Thymus (tissue), 11 donors: ENCODE data around the gene DNAH10. TPM values are rescaled to one million over a fixed set of nuclear protein-coding genes. Genes with fewer than 3 reads are reported as not detected.

Experiments
- DNase-seq, 9 donors: peaks; one replicate each; pipeline ENCODE4 v3.0.0-alpha.2; 2013; ENCODE audit warnings: low spot score in 9 of 9, low read depth in 6 of 9, missing footprints in 1 of 9
- H3K27ac ChIP-seq, 2 donors: one replicate each; pipeline ENCODE4 v1.5.1; 2013; ENCODE audit warnings: control low read depth in 1 of 2, low read depth in 1 of 2, low read length in 1 of 2, mild to moderate bottlenecking in 1 of 2, moderate library complexity in 1 of 2
- H3K27me3 ChIP-seq, 2 donors: one replicate each; pipeline ENCODE4 v1.5.1; 2013; ENCODE audit warnings: low read length in 1 of 2; ENCODE audit not compliant: control insufficient read depth in 2 of 2, insufficient read depth in 1 of 2
- H3K36me3 ChIP-seq, 2 donors: one replicate each; pipeline ENCODE4 v1.5.1; 2013; ENCODE audit warnings: low read length in 1 of 2, mild to moderate bottlenecking in 1 of 2, moderate library complexity in 1 of 2; ENCODE audit not compliant: control insufficient read depth in 2 of 2, insufficient read depth in 2 of 2
- H3K4me1 ChIP-seq, 2 donors: one replicate each; pipeline ENCODE4 v1.5.1; 2013; ENCODE audit warnings: low read length in 2 of 2; ENCODE audit not compliant: control insufficient read depth in 2 of 2, insufficient read depth in 2 of 2
- H3K4me3 ChIP-seq, 2 donors: one replicate each; pipeline ENCODE4 v1.5.1; 2013; ENCODE audit warnings: low read length in 2 of 2, control low read depth in 1 of 2, mild to moderate bottlenecking in 1 of 2
- H3K9me3 ChIP-seq, 2 donors: one replicate each; pipeline ENCODE4 v1.5.1; 2013; ENCODE audit warnings: low read length in 1 of 2, mild to moderate bottlenecking in 1 of 2; ENCODE audit not compliant: control insufficient read depth in 2 of 2, insufficient read depth in 1 of 2
- WGBS: extraction: QIAGEN DNeasy Blood & Tissue Kit; methylation state at CpG from one replicate; pipeline ENCODE4 v1.1.7; 2013; 5-methylcytosine and 5-hydroxymethylcytosine counted together
- polyA plus RNA-seq: library from polyadenylated mRNA; stranded (reverse); fragments of 200-250 nt; gene quantifications from one replicate; pipeline ENCODE4 v1.2.3, GENCODE V29; 2013
- total RNA-seq: library from RNA; stranded (reverse); fragments of 120-200 nt; gene quantifications from one replicate; pipeline ENCODE4 v1.2.4, GENCODE V29; 2013
- donor health status: healthy.

The DNAH10 gene
- total and polyA plus RNA-seq, 2 donors = 0.47 to 0.82 TPM

DNA sequence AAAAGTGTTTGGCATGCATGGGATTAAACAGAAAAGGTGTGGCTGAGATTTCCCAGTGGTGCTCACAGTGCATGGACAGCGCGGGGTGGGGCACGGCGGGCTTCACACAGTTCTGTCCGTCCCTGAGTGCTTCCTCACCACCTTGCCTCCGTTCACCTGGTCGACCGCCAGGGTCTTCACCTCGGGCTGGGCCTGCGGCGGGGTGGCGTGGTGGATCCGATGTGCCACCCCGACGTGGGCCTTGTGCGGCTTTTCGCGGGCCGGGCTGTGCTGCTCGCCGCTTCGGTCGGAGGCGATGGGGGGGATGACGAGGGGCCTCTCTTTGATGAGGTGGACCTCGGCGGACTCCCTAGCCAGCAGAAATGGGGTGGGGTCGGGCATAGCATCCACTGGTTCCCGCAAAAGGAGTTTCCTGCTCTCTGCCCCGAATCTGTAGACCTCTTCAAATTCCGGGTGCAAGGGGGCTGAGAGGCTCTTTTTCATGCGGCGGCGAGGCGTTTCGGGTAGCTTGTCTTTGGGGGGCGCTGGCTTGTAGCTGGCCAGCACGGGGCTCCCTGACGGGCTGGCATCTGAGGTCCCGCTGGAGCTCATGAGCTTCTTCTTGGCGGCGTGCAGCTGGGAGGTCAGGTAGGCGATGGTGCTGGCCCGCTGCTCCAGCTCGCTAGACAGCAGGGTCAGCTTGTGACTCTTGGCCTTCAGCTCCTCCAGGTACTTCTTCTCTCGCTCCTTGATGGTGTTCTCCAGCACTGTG, 175.0 kb downstream of the DNAH10 start:
- Histone ChIP-seq H3K36me3 (peaks cover 24 to 30% of the 10 kb centered on the region in 2 donors), H3K9me3 (peaks cover 2 to 15% of the 10 kb centered on the region in 2 donors), H3K27me3 (no peaks in the 10 kb centered on the region), H3K4me3 (no peak overlapping the region), H3K27ac (peak overlapping the region; percentile 55 to 82), H3K4me1 (peaks cover 45 to 53% of the 10 kb centered on the region in 2 donors)
- DNase-seq = no peak
- 94% methylated on average over 46 of the region's 46 CpGs for WGBS

GRCh38 chr12:123937707-123938591, 175.8 kb downstream of the DNAH10 start:
- peaks cover 31% of the 10 kb centered on the region in 2 donors for H3K36me3 ChIP-seq
- peak overlapping the region; percentile 10 to 14 for H3K4me3 ChIP-seq
- no peaks in the 10 kb centered on the region for H3K27me3 ChIP-seq
- peaks cover 38 to 47% of the 10 kb centered on the region in 2 donors for H3K4me1 ChIP-seq
- DNase-seq = peak in 5 of 9 donors; percentile 52 to 78 (median 57)
- H3K27ac ChIP-seq = peak overlapping the region; percentile 81 to 82
- WGBS = 19% methylated on average over 16 of the region's 16 CpGs
- peaks cover 2 to 17% of the 10 kb centered on the region in 2 donors for H3K9me3 ChIP-seq

GRCh38 chr12:123938679-123939480, 176.8 kb downstream of the DNAH10 start:
- no peaks in the 10 kb centered on the region for H3K27me3 ChIP-seq
- H3K36me3 ChIP-seq = peaks cover 31 to 35% of the 10 kb centered on the region in 2 donors
- peak overlapping the region in 1 of 2 donors; percentile 82 for H3K27ac ChIP-seq
- H3K4me1 ChIP-seq = peaks cover 29 to 44% of the 10 kb centered on the region in 2 donors
- H3K9me3 ChIP-seq = peaks cover 2 to 17% of the 10 kb centered on the region in 2 donors
- no peak overlapping the region for H3K4me3 ChIP-seq
- no peak for DNase-seq
- WGBS = 92% methylated on average over 16 of the region's 16 CpGs

GRCh38 chr12:123939716-123940626, 177.9 kb downstream of the DNAH10 start:
- Histone ChIP-seq H3K36me3 (peaks cover 35 to 41% of the 10 kb centered on the region in 2 donors), H3K27ac (no peak overlapping the region), H3K27me3 (no peaks in the 10 kb centered on the region), H3K9me3 (peaks cover 2 to 17% of the 10 kb centered on the region in 2 donors), H3K4me1 (peaks cover 18 to 42% of the 10 kb centered on the region in 2 donors), H3K4me3 (no peak overlapping the region)
- WGBS = 93% methylated on average over 16 of the region's 16 CpGs
- no peak for DNase-seq

DNA sequence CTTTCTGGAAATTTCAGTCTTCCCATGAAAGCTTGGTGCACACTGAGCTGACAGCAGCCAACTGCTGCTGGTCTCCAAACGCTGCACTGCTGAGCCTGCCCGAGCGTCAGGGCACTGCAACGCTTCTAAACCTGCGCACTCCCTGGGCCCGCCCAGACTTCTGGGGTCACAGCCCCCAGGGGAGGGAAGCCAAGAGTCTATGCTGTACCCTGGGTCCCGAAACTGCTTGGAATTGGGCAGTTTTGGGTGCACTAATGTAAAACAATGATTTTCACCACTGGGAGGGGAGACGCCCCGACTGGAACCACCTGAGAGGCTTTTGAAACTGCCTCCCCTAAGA, 178.5 kb downstream of the DNAH10 start:
- no peak overlapping the region for H3K27ac ChIP-seq
- peaks cover 16 to 37% of the 10 kb centered on the region in 2 donors for H3K4me1 ChIP-seq
- no peaks in the 10 kb centered on the region for H3K27me3 ChIP-seq
- no peak for DNase-seq
- 98% methylated on average over 9 of the region's 9 CpGs for WGBS
- peaks cover 2 to 17% of the 10 kb centered on the region in 2 donors for H3K9me3 ChIP-seq
- no peak overlapping the region for H3K4me3 ChIP-seq
- H3K36me3 ChIP-seq = peaks cover 41 to 43% of the 10 kb centered on the region in 2 donors

DNA sequence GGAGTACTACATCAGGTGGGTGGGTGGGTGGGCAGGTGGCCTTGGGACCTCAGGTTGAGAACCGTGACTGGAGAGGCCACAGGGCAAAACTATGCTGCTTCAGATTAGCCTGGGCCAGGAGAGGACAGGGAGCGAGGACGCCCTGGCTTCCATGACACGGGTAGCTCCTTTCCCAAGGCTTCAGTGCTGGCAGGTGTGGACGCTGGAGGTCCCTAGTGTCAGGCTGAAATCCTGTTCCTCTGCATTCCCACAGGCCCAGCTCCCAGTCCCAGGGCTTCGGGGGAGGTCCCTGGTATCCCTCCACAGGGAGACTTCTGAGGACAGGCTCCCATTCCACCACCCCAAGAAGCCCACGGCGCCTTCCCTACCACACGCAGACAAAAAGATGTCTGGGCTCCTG, 178.9 kb downstream of the DNAH10 start:
- Histone ChIP-seq H3K9me3 (peaks cover 2 to 17% of the 10 kb centered on the region in 2 donors), H3K4me1 (peaks cover 16 to 35% of the 10 kb centered on the region in 2 donors), H3K4me3 (no peak overlapping the region), H3K27ac (no peak overlapping the region), H3K27me3 (no peaks in the 10 kb centered on the region), H3K36me3 (peaks cover 40 to 41% of the 10 kb centered on the region in 2 donors)
- DNase-seq = no peak
- WGBS = 98% methylated on average over 9 of the region's 9 CpGs

DNA sequence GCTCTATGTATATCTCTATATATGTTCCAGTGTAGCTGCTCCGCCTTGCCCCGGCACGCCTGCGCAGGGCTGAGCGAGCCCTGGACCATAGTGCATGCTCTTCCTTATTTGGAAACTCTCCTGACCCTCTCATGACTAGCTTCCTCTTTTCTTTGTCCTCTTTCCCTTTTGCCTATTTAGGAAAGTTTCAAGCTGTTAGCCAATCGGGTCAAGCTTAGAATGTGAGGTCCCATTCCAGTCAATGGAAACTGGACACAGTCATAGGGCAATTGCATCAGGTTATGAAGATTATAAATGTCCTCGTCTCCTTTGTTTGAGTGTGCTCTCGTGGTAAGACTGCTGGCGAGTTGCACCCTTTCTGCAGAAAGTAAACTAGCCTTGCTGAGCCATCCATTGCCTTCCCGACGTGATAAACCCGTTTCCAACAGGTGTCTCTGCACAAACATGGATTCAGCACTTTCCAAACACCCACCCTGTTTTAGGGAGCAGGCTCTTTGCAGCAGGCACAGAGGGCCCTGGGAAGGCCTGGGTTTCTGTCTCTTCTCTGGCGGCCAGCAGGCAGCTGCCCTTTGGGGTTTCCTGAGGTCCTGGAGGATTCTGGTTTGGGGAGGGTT, 179.6 kb downstream of the DNAH10 start:
- H3K4me1 ChIP-seq = peaks cover 16 to 35% of the 10 kb centered on the region in 2 donors
- H3K4me3 ChIP-seq = no peak overlapping the region
- 94% methylated on average over 13 of the region's 13 CpGs for WGBS
- H3K27me3 ChIP-seq = no peaks in the 10 kb centered on the region
- H3K27ac ChIP-seq = no peak overlapping the region
- peaks cover 2 to 17% of the 10 kb centered on the region in 2 donors for H3K9me3 ChIP-seq
- DNase-seq = no peak
- peaks cover 34 to 37% of the 10 kb centered on the region in 2 donors for H3K36me3 ChIP-seq

DNA sequence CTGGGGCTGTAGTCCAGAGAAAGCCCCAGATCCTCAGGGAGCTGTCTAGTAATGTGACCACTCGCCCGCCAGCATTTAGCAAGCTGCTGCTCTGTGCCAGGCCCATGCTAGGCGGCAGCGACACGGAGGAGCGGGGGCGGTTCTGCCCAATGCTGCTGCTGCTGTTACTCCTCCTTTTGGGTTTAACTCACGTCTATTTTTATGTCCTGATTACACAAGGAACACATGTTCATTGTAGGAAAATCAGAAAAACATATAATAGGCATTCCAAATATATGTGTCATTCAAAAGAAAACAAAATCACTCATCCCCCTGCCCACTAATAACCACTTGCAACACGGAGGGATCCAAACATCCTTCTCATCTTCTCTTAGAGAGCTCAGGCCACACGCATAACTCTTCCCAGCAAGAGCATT, 180.1 kb downstream of the DNAH10 start:
- H3K27me3 ChIP-seq = no peaks in the 10 kb centered on the region
- 98% methylated on average over 10 of the region's 10 CpGs for WGBS
- H3K9me3 ChIP-seq = peaks cover 2 to 15% of the 10 kb centered on the region in 2 donors
- no peak overlapping the region for H3K4me3 ChIP-seq
- no peak overlapping the region for H3K27ac ChIP-seq
- peaks cover 14 to 31% of the 10 kb centered on the region in 2 donors for H3K4me1 ChIP-seq
- peaks cover 30 to 32% of the 10 kb centered on the region in 2 donors for H3K36me3 ChIP-seq
- no peak for DNase-seq
